H9 (cell line): ENCODE results near the gene IMPA2. TPM values are rescaled to one million over a fixed set of nuclear protein-coding genes. Genes with fewer than 3 reads are reported as not detected.

ENCODE experiments used
- DNase-seq: peaks from one replicate; pipeline ENCODE4 v3.0.0-alpha.2; 2017
- H2AFZ ChIP-seq: one replicate; pipeline ENCODE4 v1.6.1; 2013; ENCODE audit warnings: mild to moderate bottlenecking, low read length, control low read depth, moderate library complexity
- H2AK5ac ChIP-seq: 2 replicates; pipeline ENCODE4 v1.6.1; 2013; ENCODE audit warnings: low read length, control low read depth, mixed read lengths; ENCODE audit not compliant: insufficient read length
- H2BK120ac ChIP-seq: one replicate; pipeline ENCODE4 v1.6.1; 2013; ENCODE audit warnings: low read depth, mild to moderate bottlenecking, low read length, control low read depth, inconsistent platforms; ENCODE audit not compliant: poor library complexity, severe bottlenecking
- H2BK12ac ChIP-seq: 2 replicates; pipeline ENCODE4 v1.6.1; 2013; ENCODE audit warnings: low read length, control low read depth, mixed read lengths, low read depth; ENCODE audit not compliant: insufficient read length
- H2BK15ac ChIP-seq: 2 replicates; pipeline ENCODE4 v1.6.1; 2013; ENCODE audit warnings: low read depth, low read length, control low read depth
- H2BK20ac ChIP-seq: one replicate; pipeline ENCODE4 v1.6.1; 2013; ENCODE audit warnings: low read depth, mild to moderate bottlenecking, low read length, control low read depth, inconsistent platforms; ENCODE audit not compliant: poor library complexity, severe bottlenecking
- H2BK5ac ChIP-seq: 2 replicates; pipeline ENCODE4 v1.6.1; 2013; ENCODE audit warnings: low read length, control low read depth, mixed read lengths; ENCODE audit not compliant: insufficient read length
- H3K14ac ChIP-seq: 2 replicates; pipeline ENCODE4 v1.6.1; 2013; ENCODE audit warnings: low read length, control low read depth; ENCODE audit not compliant: insufficient read depth
- H3K18ac ChIP-seq: 2 replicates; pipeline ENCODE4 v1.6.1; 2013; ENCODE audit warnings: low read depth, mild to moderate bottlenecking, mixed read lengths, low read length, control low read depth; ENCODE audit not compliant: insufficient read length
- H3K23ac ChIP-seq: 2 replicates; pipeline ENCODE4 v1.6.1; 2013; ENCODE audit warnings: low read length, control low read depth, mixed read lengths, low read depth; ENCODE audit not compliant: insufficient read length
- H3K23me2 ChIP-seq: 2 replicates; pipeline ENCODE4 v1.6.1; 2013; ENCODE audit warnings: low read depth, mild to moderate bottlenecking, mixed read lengths, low read length, control low read depth; ENCODE audit not compliant: insufficient read length, poor library complexity, severe bottlenecking
- H3K27ac ChIP-seq: 2 replicates; pipeline ENCODE4 v1.5.1; 2013; ENCODE audit warnings: low read length, control low read depth, mixed read lengths, low read depth; ENCODE audit not compliant: insufficient read length
- H3K27me3 ChIP-seq: 2 replicates; pipeline ENCODE4 v1.6.1; 2013; ENCODE audit warnings: low read length, control low read depth, inconsistent platforms; ENCODE audit not compliant: insufficient read depth
- H3K4ac ChIP-seq: 2 replicates; pipeline ENCODE4 v1.6.1; 2013; ENCODE audit warnings: low read depth, mild to moderate bottlenecking, control low read depth, inconsistent platforms, low read length, moderate library complexity
- H3K4me1 ChIP-seq: 2 replicates; pipeline ENCODE4 v1.6.1; 2013; ENCODE audit warnings: low read length, control low read depth, inconsistent platforms; ENCODE audit not compliant: insufficient read depth
- H3K4me2 ChIP-seq: 2 replicates; pipeline ENCODE4 v1.6.1; 2013; ENCODE audit warnings: low read length, control low read depth, mixed read lengths; ENCODE audit not compliant: insufficient read length, insufficient read depth
- H3K56ac ChIP-seq: 2 replicates; pipeline ENCODE4 v1.6.1; 2013; ENCODE audit warnings: low read depth, mild to moderate bottlenecking, mixed read lengths, low read length, control low read depth; ENCODE audit not compliant: insufficient read length
- H3K79me1 ChIP-seq: 2 replicates; pipeline ENCODE4 v1.6.1; 2013; ENCODE audit warnings: low read depth, mild to moderate bottlenecking, moderate library complexity, low read length, control low read depth, inconsistent platforms; ENCODE audit not compliant: insufficient read depth, poor library complexity, severe bottlenecking
- H3K79me2 ChIP-seq: 2 replicates; pipeline ENCODE4 v1.6.1; 2013; ENCODE audit warnings: low read length, control low read depth, inconsistent platforms; ENCODE audit not compliant: insufficient read depth
- H3K9ac ChIP-seq: 2 replicates; pipeline ENCODE4 v1.6.1; 2013; ENCODE audit warnings: low read length, control low read depth, mixed read lengths; ENCODE audit not compliant: insufficient read length; ENCODE audit errors: extremely low read depth
- H3K9me3 ChIP-seq: one replicate; pipeline ENCODE4 v1.6.1; 2013; ENCODE audit warnings: low read depth, low read length, inconsistent platforms; ENCODE audit not compliant: control insufficient read depth
- H3T11ph ChIP-seq: one replicate; pipeline ENCODE4 v1.6.1; 2013; ENCODE audit warnings: mild to moderate bottlenecking, low read length, control low read depth, inconsistent platforms
- H4K20me1 ChIP-seq: one replicate; pipeline ENCODE4 v1.6.1; 2013; ENCODE audit not compliant: control insufficient read depth, insufficient read length, insufficient read depth
- H4K5ac ChIP-seq: 2 replicates; pipeline ENCODE4 v1.6.1; 2013; ENCODE audit warnings: low read depth, mild to moderate bottlenecking, mixed read lengths, low read length, control low read depth; ENCODE audit not compliant: insufficient read length
- H4K8ac ChIP-seq: replicated peaks from 2 replicates; pipeline ENCODE4 v1.6.1; 2013; ENCODE audit warnings: low read length, control low read depth, mixed read lengths, low read depth; ENCODE audit not compliant: insufficient read length
- H4K91ac ChIP-seq: 2 replicates; pipeline ENCODE4 v1.6.1; 2013; ENCODE audit warnings: low read depth, mild to moderate bottlenecking, moderate library complexity, mixed read lengths, low read length, control low read depth; ENCODE audit not compliant: insufficient read length
- H3K27ac Mint-ChIP-seq, 3 experiments: 2 replicates in 2 of 3; 3 replicates in 1 of 3; pipeline ENCODE4 v1.8.0; 2020 to 2021; ENCODE audit warnings: mixed read lengths in 3 of 3, mild to moderate bottlenecking in 1 of 3, moderate library complexity in 1 of 3
- H3K27me3 Mint-ChIP-seq: 2 replicates; pipeline ENCODE4 v1.8.0; 2021; ENCODE audit warnings: low read depth, mild to moderate bottlenecking, moderate library complexity, mixed read lengths
- H3K36me3 Mint-ChIP-seq, 3 experiments: 2 replicates in 2 of 3; 3 replicates in 1 of 3; pipeline ENCODE4 v1.8.0; 2020 to 2021; ENCODE audit warnings: low read depth in 3 of 3, mixed read lengths in 3 of 3; ENCODE audit not compliant: insufficient read depth in 1 of 3
- H3K4me1 Mint-ChIP-seq, 2 experiments: 2 replicates each; pipeline ENCODE4 v1.8.0; 2020; ENCODE audit warnings: mixed read lengths in 2 of 2
- H3K4me3 Mint-ChIP-seq, 2 experiments: 2 replicates in 1 of 2; 3 replicates in 1 of 2; pipeline ENCODE4 v1.8.0; 2020 to 2021; ENCODE audit warnings: mild to moderate bottlenecking in 2 of 2, mixed read lengths in 2 of 2, moderate library complexity in 1 of 2
- H3K9me3 Mint-ChIP-seq, 2 experiments: 2 replicates in 1 of 2; 3 replicates in 1 of 2; pipeline ENCODE4 v1.8.0; 2020; ENCODE audit warnings: mild to moderate bottlenecking in 2 of 2, mixed read lengths in 2 of 2, moderate library complexity in 1 of 2
- WGBS: extraction: QIAGEN DNeasy Blood & Tissue Kit; methylation state at CpG from one replicate; pipeline ENCODE4 v1.1.7; 2013; ENCODE audit warnings: missing lambda C conversion rate, low lambda C conversion rate, mixed read lengths; ENCODE audit not compliant: insufficient read length; ENCODE audit errors: extremely low coverage; 5-methylcytosine and 5-hydroxymethylcytosine counted together
- long read RNA-seq: library from polyadenylated mRNA; unstranded; transcript quantifications from one replicate; pipeline ENCODE4 v2.0.0, GENCODE V29; 2020
- total RNA-seq: library from RNA; stranded (reverse); gene quantifications from 2 replicates; pipeline ENCODE4 v1.2.1, GENCODE V29; 2021
- TF ChIP-seq, protein P1 (sequence below): fragments of 200-600 bp; sonication (generic); conservative IDR thresholded peaks from 3 replicates; pipeline ENCODE4 v1.8.0; 2021; ENCODE audit warnings: antibody characterized with exemption, mild to moderate bottlenecking

IMPA2 gene
- total RNA-seq: 69.1 and 73.8 TPM in 2 replicates
- long read RNA-seq, transcript IMPA2-201 (8 exons, 1,534 nt): major isoform, 5 of 14 reads
- long read RNA-seq, partial matches to known transcripts: 1 of 14 reads
- long read RNA-seq, other reads (novel, unspliced or antisense): 6 of 14 reads

- Mint-ChIP-seq H3K27ac (peak within 1 kb of the TSS; percentile 98 to 99 (median 98)), H3K4me1 (peaks cover 34 to 52% of the 10 kb centered on the region in 2 experiments), H3K36me3 (peaks cover 2 to 18% (median 3%) of the 10 kb centered on the region in 3 experiments; a peak in 6 of 7 replicates), H3K27me3 (no peaks in the 10 kb centered on the region; the same call in 1 of the 2 replicates), H3K4me3 (peak within 1 kb of the TSS; percentile 87 to 97), H3K9me3 (no peaks in the 10 kb centered on the region)
- Histone ChIP-seq H2BK12ac (no peak within 1 kb of the TSS), H4K8ac (no peak within 1 kb of the TSS), H3T11ph (no peak within 1 kb of the TSS), H2BK15ac (no peak within 1 kb of the TSS), H2AFZ (no peak within 1 kb of the TSS), H4K20me1 (no peaks in the 10 kb centered on the region), H3K27me3 (no peaks in the 10 kb centered on the region), H2BK5ac (no peak within 1 kb of the TSS), H3K79me1 (no peaks in the 10 kb centered on the region), H3K56ac (no peak within 1 kb of the TSS), H3K27ac (peak within 1 kb of the TSS; percentile 74), H3K23me2 (peaks cover 8% of the 10 kb centered on the region), H3K4ac (no peak within 1 kb of the TSS; the same call in 1 of the 2 replicates), H4K91ac (no peak within 1 kb of the TSS), H3K18ac (peak within 1 kb of the TSS; percentile 64), H3K79me2 (peaks cover 9% of the 10 kb centered on the region; the same call in 1 of the 2 replicates), H3K14ac (peak within 1 kb of the TSS; percentile 84), H2BK120ac (no peak within 1 kb of the TSS), H2BK20ac (no peak within 1 kb of the TSS), H3K4me2 (peak within 1 kb of the TSS; percentile 72), H3K9me3 (no peaks in the 10 kb centered on the region), H3K9ac (peak within 1 kb of the TSS; percentile 81), H2AK5ac (no peak within 1 kb of the TSS), H4K5ac (no peak within 1 kb of the TSS), H3K23ac (no peak within 1 kb of the TSS), H3K4me1 (peaks cover 15% of the 10 kb centered on the region)
- DNase-seq: no peak
- TF ChIP-seq, protein P1, sequence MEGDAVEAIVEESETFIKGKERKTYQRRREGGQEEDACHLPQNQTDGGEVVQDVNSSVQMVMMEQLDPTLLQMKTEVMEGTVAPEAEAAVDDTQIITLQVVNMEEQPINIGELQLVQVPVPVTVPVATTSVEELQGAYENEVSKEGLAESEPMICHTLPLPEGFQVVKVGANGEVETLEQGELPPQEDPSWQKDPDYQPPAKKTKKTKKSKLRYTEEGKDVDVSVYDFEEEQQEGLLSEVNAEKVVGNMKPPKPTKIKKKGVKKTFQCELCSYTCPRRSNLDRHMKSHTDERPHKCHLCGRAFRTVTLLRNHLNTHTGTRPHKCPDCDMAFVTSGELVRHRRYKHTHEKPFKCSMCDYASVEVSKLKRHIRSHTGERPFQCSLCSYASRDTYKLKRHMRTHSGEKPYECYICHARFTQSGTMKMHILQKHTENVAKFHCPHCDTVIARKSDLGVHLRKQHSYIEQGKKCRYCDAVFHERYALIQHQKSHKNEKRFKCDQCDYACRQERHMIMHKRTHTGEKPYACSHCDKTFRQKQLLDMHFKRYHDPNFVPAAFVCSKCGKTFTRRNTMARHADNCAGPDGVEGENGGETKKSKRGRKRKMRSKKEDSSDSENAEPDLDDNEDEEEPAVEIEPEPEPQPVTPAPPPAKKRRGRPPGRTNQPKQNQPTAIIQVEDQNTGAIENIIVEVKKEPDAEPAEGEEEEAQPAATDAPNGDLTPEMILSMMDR: no peak
- no CpG with 5 or more reads among the region's 42 CpGs for WGBS
Observed at GRCh38 chr18:11981192-11981542, at the start of gene IMPA2. TSS of gene IMPA2 (plus strand) at chr18:11981507. CDS start at chr18:11981670, 163 bp downstream.
